Thoracic aorta (tissue), 2 donors: Measurements from ENCODE around the gene NREP. TPM values are rescaled to one million over a fixed set of nuclear protein-coding genes. Genes with fewer than 3 reads are reported as not detected.

Experiments used
- ATAC-seq: fragments of 150-250 bp; one replicate; pipeline ENCODE4 v1.8.0; 2017; ENCODE audit warnings: low read depth; ENCODE audit not compliant: insufficient number of reproducible peaks, low FRiP score
- DNase-seq: peaks from one replicate; pipeline ENCODE4 v3.0.0-alpha.2; 2020; ENCODE audit warnings: low spot score
- H3K27ac ChIP-seq, 2 donors: fragments of 200-600 bp; sonication (generic); 1 replicate in 1 of 2; 2 replicates in 1 of 2; pipeline ENCODE4 v1.5.1; 2016; ENCODE audit warnings: mild to moderate bottlenecking in 2 of 2, moderate library complexity in 2 of 2
- H3K27me3 ChIP-seq: fragments of 200-600 bp; sonication (generic); replicated peaks from 2 replicates; pipeline ENCODE4 v1.6.0; 2016; ENCODE audit warnings: mild to moderate bottlenecking; ENCODE audit not compliant: insufficient read depth
- H3K36me3 ChIP-seq: fragments of 200-600 bp; sonication (generic); one replicate; pipeline ENCODE4 v1.5.1; 2016
- H3K4me1 ChIP-seq, 2 donors: fragments of 200-600 bp; sonication (generic); 1 replicate in 1 of 2; 2 replicates in 1 of 2; pipeline versions ENCODE4 v1.5.1 to v1.6.0; 2016; ENCODE audit warnings: low read depth in 2 of 2, mild to moderate bottlenecking in 1 of 2; ENCODE audit not compliant: control insufficient read depth in 1 of 2
- H3K4me3 ChIP-seq: fragments of 200-600 bp; sonication (generic); 2 replicates; pipeline ENCODE4 v1.5.1; 2016; ENCODE audit warnings: mild to moderate bottlenecking
- H3K9me3 ChIP-seq: fragments of 200-600 bp; sonication (generic); 2 replicates; pipeline ENCODE4 v1.5.1; 2016
- CTCF ChIP-seq: fragments of 200-600 bp; sonication (generic); IDR thresholded peaks from one replicate; pipeline ENCODE4 v1.5.1; 2019; ENCODE audit warnings: antibody characterized with exemption
- total RNA-seq, 2 donors: library from RNA; depleted of rRNA; stranded (reverse); fragments of >200 nt; gene quantifications; one replicate each; pipeline versions ENCODE4 v1.1.0 to v1.2.3, GENCODE V29; 2016

NREP gene
- total RNA-seq, 2 donors from 2014 or later: 15.3 to 18.0 TPM

- Histone ChIP-seq H3K27ac (no peak overlapping the region), H3K4me1 (no peaks in the 10 kb centered on the region), H3K36me3 (no peaks in the 10 kb centered on the region), H3K4me3 (no peak overlapping the region), H3K27me3 (no peaks in the 10 kb centered on the region), H3K9me3 (no peaks in the 10 kb centered on the region)
- DNase-seq (no peak), ATAC-seq (no peak)
- TF ChIP-seq CTCF: no peak
These were observed 52.4 kb downstream of the NREP start for GRCh38 chr5:111704452-111705085.

GRCh38 chr5:111703662-111704061, 53.3 kb downstream of the NREP start:
- Histone ChIP-seq H3K4me3 (no peak overlapping the region), H3K4me1 (no peaks in the 10 kb centered on the region), H3K27me3 (no peaks in the 10 kb centered on the region), H3K27ac (no peak overlapping the region), H3K36me3 (no peaks in the 10 kb centered on the region), H3K9me3 (no peaks in the 10 kb centered on the region)
- no peak for TF ChIP-seq CTCF
- ATAC-seq (no peak), DNase-seq (no peak)

- Histone ChIP-seq H3K27ac (no peak overlapping the region), H3K36me3 (no peaks in the 10 kb centered on the region), H3K4me1 (peaks cover 0 to 14% of the 10 kb centered on the region in 2 donors), H3K9me3 (no peaks in the 10 kb centered on the region), H3K4me3 (no peak overlapping the region), H3K27me3 (no peaks in the 10 kb centered on the region)
- DNase-seq: no peak
- TF ChIP-seq CTCF: no peak
- no peak for ATAC-seq
These were observed 57.0 kb downstream of the NREP start for GRCh38 chr5:111699976-111700375.

- no peaks in the 10 kb centered on the region for H3K36me3 ChIP-seq
- H3K27ac ChIP-seq: no peak overlapping the region
- TF ChIP-seq CTCF: no peak
- H3K4me1 ChIP-seq: peaks cover 0 to 14% of the 10 kb centered on the region in 2 donors
- H3K27me3 ChIP-seq: no peaks in the 10 kb centered on the region
- no peak for DNase-seq
- no peak for ATAC-seq
- no peaks in the 10 kb centered on the region for H3K9me3 ChIP-seq
- no peak overlapping the region for H3K4me3 ChIP-seq
These were observed 57.7 kb downstream of the NREP start for GRCh38 chr5:111699324-111699723.

- no peak overlapping the region for H3K27ac ChIP-seq
- H3K27me3 ChIP-seq: no peaks in the 10 kb centered on the region
- no peaks in the 10 kb centered on the region for H3K9me3 ChIP-seq
- DNase-seq (no peak), ATAC-seq (no peak)
- peaks cover 0 to 14% of the 10 kb centered on the region in 2 donors for H3K4me1 ChIP-seq
- no peak overlapping the region for H3K4me3 ChIP-seq
- no peaks in the 10 kb centered on the region for H3K36me3 ChIP-seq
- no peak for TF ChIP-seq CTCF
These were observed 58.9 kb downstream of the NREP start for GRCh38 chr5:111697881-111698757.
